ENCODE data around the gene SOBP. TPM values are rescaled to one million over a fixed set of nuclear protein-coding genes. Genes with fewer than 3 reads are reported as not detected.

SOBP gene, protein sequence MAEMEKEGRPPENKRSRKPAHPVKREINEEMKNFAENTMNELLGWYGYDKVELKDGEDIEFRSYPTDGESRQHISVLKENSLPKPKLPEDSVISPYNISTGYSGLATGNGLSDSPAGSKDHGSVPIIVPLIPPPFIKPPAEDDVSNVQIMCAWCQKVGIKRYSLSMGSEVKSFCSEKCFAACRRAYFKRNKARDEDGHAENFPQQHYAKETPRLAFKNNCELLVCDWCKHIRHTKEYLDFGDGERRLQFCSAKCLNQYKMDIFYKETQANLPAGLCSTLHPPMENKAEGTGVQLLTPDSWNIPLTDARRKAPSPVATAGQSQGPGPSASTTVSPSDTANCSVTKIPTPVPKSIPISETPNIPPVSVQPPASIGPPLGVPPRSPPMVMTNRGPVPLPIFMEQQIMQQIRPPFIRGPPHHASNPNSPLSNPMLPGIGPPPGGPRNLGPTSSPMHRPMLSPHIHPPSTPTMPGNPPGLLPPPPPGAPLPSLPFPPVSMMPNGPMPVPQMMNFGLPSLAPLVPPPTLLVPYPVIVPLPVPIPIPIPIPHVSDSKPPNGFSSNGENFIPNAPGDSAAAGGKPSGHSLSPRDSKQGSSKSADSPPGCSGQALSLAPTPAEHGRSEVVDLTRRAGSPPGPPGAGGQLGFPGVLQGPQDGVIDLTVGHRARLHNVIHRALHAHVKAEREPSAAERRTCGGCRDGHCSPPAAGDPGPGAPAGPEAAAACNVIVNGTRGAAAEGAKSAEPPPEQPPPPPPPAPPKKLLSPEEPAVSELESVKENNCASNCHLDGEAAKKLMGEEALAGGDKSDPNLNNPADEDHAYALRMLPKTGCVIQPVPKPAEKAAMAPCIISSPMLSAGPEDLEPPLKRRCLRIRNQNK
- 10 to 100 TPM in 3 of 6 donors, 1 to 10 TPM in 3; 4.4 to 25.1 (median 12.4) TPM for total RNA-seq

DNA sequence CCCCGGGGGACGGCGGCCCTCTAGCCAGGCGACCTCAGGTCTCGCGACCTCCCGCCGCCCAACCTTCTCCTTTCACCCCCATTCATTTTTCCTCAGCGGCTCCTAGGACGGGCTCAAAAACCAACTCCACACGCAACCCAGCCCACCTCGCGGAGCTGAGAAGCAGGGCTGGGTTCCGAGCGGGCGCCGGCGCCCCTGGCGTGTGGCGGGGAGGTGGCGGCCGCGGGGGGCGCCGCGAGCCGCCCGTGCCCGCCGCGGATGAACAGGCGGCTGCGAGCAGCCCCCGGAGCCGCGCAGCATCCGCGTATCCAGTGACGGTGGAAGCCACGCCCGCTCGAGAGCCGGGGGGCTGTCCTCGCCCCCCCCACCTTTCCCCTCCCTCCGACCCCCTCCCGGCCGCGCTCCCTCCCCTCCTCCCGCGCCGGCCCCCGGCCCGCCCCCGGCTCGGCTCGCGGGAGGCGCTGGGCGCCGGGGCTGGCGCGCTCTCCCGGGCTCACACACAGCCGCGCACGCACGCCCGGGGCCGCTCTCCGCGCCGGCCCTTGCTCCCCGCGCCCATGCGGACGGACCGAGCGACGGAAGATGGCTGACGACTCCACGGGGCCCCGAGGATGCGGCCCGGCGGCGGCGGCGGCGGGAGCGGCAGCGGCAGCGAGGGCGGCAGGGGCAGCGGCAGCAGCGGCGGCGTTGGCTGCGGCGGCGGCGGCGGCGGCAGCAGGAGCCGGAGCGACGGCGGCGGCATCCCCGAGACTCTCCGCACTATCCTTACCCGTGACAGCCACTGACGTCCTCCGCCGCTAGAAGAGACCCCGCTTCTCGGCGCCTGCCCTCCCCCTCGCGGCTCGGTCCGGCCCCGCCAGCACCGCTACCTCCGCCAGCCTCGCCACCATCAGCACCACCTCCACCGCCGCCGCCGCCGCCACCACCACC lies at the start of gene SOBP:
Gene SOBP (plus strand): TSS at position 482 of the 930 bp plus-strand sequence. CDS start 500 bp downstream, outside the sequence.
- H3K4me1 ChIP-seq, result peaks cover 25 to 66% (median 38%) of the 10 kb centered on the region in 4 donors
- peak within 1 kb of the TSS; percentile 64 to 88 (median 80) for H3K4me3 ChIP-seq
- TF ChIP-seq POLR2A (IDR thresholded peaks at IDR 0.05), result no peak
- TF ChIP-seq CTCF (IDR thresholded peaks at IDR 0.05), result no peak
- TF ChIP-seq EP300 (IDR thresholded peaks at IDR 0.05), result no peak
- no peak for TF ChIP-seq POLR2AphosphoS5 (IDR thresholded peaks at IDR 0.05)
- WGBS, 2 donors, result 0 to 1% methylated on average over 7 to 62 of the region's 130 CpGs
- DNase-seq (peak; percentile 35 to 91), ATAC-seq (ENCODE audit: low FRiP score in 2 of 2) (peak in 1 of 2 donors; percentile 72)
- no peaks in the 10 kb centered on the region for H3K9me3 ChIP-seq
- H3K27me3 ChIP-seq, result peaks cover 0 to 17% (median 2%) of the 10 kb centered on the region in 4 donors
- no peaks in the 10 kb centered on the region for H3K36me3 ChIP-seq
- H3K27ac ChIP-seq, result peak within 1 kb of the TSS; percentile 49 to 87 (median 60)

DNA sequence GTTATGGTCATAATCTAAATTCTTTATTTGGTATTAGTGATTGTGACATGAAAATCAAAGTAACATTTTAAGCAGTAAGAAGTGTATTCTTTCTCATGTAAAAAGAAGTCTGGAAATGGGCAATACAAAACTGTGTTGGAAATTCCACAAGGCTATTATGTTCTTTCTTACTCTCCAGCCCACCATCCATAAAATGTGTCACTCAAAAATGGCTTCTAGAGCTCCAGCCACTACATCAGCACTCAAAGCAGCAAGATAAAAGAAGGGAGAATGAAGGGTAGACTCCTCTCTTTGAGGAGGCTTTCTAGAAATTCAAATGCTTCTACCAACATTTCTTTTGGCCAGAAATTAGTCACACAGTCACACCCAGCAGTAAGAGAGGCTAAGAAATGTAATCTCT lies 49.0 kb upstream of the SOBP start:
- no peaks in the 10 kb centered on the region for H3K36me3 ChIP-seq
- no peak for ATAC-seq (ENCODE audit: low FRiP score in 2 of 2)
- H3K4me1 ChIP-seq, result no peaks in the 10 kb centered on the region
- DNase-seq, result no peak
- TF ChIP-seq EP300 (IDR thresholded peaks at IDR 0.05) (no peak), CTCF (IDR thresholded peaks at IDR 0.05) (no peak), POLR2AphosphoS5 (IDR thresholded peaks at IDR 0.05) (no peak), POLR2A (IDR thresholded peaks at IDR 0.05) (no peak)
- no peak overlapping the region for H3K27ac ChIP-seq
- H3K9me3 ChIP-seq, result no peaks in the 10 kb centered on the region
- H3K27me3 ChIP-seq, result no peaks in the 10 kb centered on the region
- no peak overlapping the region for H3K4me3 ChIP-seq

DNA sequence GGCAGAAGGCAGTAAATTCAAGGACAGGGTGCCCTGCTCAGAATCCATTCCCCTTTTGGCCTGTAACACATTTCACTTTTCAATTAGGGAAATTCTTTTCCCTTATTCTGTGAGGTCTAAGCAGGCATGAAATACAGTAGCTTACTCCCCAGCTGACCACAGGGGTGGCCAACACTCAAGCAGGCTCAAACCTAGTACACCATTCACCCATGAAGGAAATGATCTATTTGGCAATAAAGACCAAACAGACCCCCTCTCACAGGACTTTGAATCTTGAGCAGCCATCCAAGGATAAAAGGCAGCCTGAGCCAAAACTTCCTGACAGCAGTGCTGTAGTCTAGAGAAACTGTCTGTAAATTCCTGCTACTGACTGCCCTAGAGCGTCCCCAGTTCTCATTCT lies 48.2 kb upstream of the SOBP start:
- Histone ChIP-seq H3K36me3 (no peaks in the 10 kb centered on the region), H3K9me3 (no peaks in the 10 kb centered on the region), H3K27ac (no peak overlapping the region), H3K4me1 (no peaks in the 10 kb centered on the region), H3K27me3 (no peaks in the 10 kb centered on the region), H3K4me3 (no peak overlapping the region)
- ATAC-seq (ENCODE audit: low FRiP score in 2 of 2), result no peak
- DNase-seq, result no peak
- WGBS, 2 donors, result 100% methylated on average over 1 of the region's 1 CpG
- TF ChIP-seq EP300 (IDR thresholded peaks at IDR 0.05) (no peak), CTCF (IDR thresholded peaks at IDR 0.05) (no peak), POLR2A (IDR thresholded peaks at IDR 0.05) (no peak), POLR2AphosphoS5 (IDR thresholded peaks at IDR 0.05) (no peak)

DNA sequence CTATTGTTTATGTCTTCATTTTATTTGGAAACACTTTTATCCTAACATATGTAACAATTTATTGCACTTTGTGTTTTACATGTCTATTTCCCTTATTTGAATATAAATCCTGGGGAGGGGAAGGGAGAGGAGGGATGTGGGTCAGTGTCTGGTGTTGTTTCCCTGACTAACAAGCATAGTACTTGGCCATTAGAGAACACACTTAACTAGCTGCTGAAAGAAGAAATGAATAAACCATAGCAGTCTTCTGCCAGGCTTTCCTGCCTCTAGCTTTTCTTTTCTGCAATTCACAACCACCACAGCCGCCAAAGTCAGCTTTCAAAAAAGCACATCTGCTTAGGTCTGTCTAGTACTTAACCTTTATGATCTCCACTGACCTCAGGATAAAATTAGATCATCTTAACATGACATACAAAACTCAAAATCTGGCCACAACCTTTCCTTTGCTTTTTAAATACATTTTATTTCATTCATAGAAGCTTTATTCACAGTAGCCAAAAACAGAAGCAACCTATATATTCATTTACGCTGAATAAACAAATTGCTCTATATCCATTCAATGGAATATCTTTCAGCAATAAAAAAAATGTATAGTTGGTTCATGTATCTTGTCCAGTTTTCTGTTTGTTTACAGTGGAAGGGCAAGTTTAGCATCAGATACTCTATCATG lies 46.8 kb upstream of the SOBP start:
- no peaks in the 10 kb centered on the region for H3K4me1 ChIP-seq
- no peaks in the 10 kb centered on the region for H3K27me3 ChIP-seq
- no peak for TF ChIP-seq CTCF (IDR thresholded peaks at IDR 0.05)
- TF ChIP-seq POLR2AphosphoS5 (IDR thresholded peaks at IDR 0.05), result no peak
- TF ChIP-seq EP300 (IDR thresholded peaks at IDR 0.05), result no peak
- TF ChIP-seq POLR2A (IDR thresholded peaks at IDR 0.05), result no peak
- DNase-seq (no peak), ATAC-seq (ENCODE audit: low FRiP score in 2 of 2) (no peak)
- no peak overlapping the region for H3K4me3 ChIP-seq
- no peaks in the 10 kb centered on the region for H3K36me3 ChIP-seq
- WGBS, 2 donors, result 92 to 95% methylated on average over 2 of the region's 2 CpGs
- peaks cover 5 to 13% (median 8%) of the 10 kb centered on the region in 4 donors for H3K9me3 ChIP-seq
- H3K27ac ChIP-seq, result no peak overlapping the region

All from upper lobe of left lung (tissue), 6 donors.